Activated CD4-positive, alpha-beta T cell treated with anti-CD3 and anti-CD28 coated beads for 1 hour (primary cell): ENCODE results near the gene MAST3.
A peak's percentile ranks its signal among the peaks of the same experiment; 100 is the strongest.

Source experiments
- DNase-seq: peaks from one replicate; pipeline ENCODE4 v3.0.0-alpha.2; 2020

Gene MAST3

GRCh38 chr19:18097217-18097992 lies at the start of gene MAST3:
TSS of gene MAST3 (plus strand) at chr19:18097778. CDS start at chr19:18097793, 15 bp downstream.
- DNase-seq = peak; percentile 85

DNA sequence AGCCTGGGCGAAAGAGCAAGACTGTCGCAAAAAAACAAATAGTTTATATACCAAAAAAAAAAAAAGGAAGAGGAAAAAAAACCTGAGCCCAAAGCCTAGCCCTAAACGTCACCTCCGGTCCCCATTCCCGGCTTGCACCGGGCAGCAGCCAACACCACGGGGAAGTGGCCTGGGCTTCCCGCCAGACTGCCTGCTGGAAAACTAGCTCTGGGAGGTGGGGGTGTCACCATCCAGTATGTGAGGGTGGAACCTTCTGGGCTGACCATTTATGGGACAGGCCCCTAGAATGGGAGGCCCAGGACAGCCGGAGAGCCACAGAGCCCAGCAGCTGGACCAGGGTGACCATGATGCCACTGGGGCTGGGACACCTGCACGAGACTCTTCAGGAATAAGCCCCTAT lies 48.2 kb upstream of the MAST3 start:
- DNase-seq = no peak

DNA sequence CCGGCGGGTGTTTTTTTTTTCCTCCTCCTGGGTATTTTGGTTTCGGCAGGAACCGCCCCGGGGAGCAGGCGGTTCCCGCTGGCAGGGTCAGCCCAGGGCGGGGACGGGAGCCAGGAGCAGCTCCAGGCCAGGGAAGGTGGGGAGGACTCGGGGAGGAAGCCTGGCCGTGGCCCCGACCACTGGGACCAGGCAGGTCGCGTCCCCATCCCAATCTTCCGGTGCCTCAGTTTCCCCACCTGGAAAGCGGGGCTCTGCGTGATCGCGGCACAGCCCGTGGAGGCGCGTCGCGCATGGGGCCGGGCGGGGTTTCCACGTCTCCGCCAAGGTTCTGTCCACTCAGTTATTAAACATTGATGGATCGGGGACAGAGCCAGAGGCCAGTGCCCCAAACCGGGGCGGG lies 45.7 kb upstream of the MAST3 start:
- DNase-seq = no peak

GRCh38 chr19:18053576-18054219 lies 43.9 kb upstream of the MAST3 start:
- no peak for DNase-seq

GRCh38 chr19:18055967-18056366 lies 41.6 kb upstream of the MAST3 start:
- DNase-seq = no peak

GRCh38 chr19:18057557-18057956 lies 40.0 kb upstream of the MAST3 start:
- no peak for DNase-seq

GRCh38 chr19:18058208-18059009 lies 39.2 kb upstream of the MAST3 start:
- peak; percentile 77 for DNase-seq

DNA sequence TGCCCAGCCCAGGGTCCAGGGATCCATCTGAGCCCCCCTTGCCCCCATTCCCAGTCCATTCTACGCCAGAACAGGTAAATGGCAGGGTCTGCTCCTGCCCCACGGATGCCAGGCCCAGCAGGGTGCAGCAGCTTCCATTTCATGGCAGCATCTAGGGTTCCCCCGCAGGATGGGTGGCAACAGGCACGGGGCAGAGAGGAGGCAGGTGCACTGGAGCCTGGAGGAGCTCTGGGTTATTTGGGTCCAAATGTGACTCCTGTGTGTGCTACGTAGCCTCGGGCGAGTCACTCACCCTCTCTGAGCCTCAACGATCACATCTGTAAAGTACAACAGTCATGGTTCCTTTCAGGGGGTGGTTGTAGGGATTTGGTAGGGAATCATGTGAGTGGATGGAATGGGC lies 38.3 kb upstream of the MAST3 start:
- no peak for DNase-seq

- no peak for DNase-seq
These were observed 37.7 kb upstream of the MAST3 start for GRCh38 chr19:18059902-18060301.

- DNase-seq = no peak
These were observed 37.1 kb upstream of the MAST3 start for GRCh38 chr19:18060472-18060871.

DNA sequence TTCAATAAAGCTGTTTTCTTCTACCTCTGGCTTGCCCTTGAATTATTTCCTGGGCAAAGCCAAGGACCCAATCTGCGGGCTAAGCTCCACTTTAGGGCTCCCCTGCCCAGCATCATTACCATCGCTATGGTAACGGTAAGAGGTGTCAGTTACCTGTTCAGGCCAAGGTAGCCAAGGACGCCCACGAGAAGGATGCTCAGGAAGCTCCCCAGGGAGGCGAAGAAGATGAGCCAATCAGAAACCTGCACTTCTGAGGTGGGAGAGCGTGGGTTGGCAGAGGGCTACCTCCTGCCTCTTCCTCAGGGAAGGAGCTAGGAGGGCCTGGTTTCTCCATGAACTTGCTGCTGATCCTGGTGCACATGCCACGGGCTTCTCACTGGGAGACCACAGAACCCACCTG lies 35.5 kb upstream of the MAST3 start:
- no peak for DNase-seq

GRCh38 chr19:18063463-18063862 lies 34.1 kb upstream of the MAST3 start:
- no peak for DNase-seq

DNA sequence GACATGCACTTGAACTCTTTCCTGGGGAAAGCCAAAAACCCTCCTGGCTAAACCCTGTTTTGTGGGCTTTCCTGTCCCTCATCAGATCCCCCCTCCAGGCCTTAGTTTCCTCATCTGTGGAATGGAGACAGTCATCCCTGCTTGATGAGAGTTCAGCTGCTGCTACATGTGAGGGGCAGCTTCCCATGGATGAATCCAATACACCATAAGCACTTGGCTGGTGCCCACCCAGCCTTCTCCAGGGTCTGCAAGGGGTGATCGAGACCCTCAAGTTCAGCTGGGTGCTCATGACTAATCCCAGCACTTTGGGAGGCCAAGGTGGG lies 32.4 kb upstream of the MAST3 start:
- DNase-seq = no peak

GRCh38 chr19:18068395-18068794 lies 29.2 kb upstream of the MAST3 start:
- no peak for DNase-seq

GRCh38 chr19:18069383-18069782 lies 28.2 kb upstream of the MAST3 start:
- no peak for DNase-seq

DNA sequence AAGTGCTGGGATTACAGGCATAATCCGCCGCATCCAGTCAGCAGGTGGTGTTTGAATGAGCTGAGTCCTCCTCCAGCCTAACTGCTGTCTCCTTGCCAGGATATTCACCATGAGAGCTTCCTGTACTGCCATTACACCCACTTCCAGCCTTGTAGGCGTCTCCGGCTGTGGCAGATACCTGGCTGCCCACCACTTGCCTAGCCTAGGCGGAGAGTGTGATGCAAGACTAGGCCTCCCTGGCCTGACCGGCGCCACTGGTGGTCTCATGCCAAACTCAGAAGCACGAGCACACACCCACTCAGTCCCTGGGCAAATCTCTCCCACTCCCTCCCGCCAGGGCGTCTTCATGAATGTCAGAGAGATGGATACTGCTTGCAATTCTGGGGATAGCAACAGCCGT lies 27.4 kb upstream of the MAST3 start:
- DNase-seq = no peak

DNA sequence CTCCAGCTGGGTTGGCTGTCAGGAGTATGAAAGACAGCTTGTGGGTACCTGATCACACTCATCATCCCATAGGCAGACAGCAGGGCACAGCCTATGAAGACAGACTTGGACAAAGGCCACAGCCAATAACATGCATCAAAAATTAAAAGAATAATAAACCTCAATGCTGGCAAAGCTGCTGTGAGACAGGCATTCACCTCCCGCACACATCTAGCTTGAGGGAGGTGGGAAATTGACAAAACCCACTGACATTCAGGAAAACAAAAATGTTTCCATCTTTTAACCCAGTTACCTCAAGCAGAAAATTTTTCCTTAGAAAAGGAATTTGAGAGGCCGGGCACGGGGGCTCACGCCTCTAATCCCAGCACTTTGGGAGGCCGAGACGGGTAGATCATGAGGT lies 25.2 kb upstream of the MAST3 start:
- DNase-seq = no peak

DNA sequence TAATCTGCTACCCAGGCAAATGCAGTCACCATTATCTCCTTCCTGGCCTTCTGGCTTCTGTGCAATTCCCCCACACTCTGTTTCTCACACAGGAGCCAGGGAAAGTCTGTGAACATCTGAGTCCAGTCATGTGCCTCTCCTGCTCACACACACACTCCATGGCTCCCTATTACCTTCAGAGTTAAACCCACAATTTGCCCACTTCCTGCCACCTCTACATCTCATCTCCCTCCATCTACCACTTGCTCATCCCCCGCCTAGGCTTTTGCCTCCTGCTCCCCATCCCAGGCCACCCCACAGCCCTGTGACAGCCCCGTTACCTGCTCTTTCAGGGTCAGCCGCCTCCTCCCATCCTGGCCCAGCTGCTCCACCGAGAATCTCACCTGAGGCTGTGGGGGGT lies 24.4 kb upstream of the MAST3 start:
- no peak for DNase-seq

GRCh38 chr19:18074192-18074591 lies 23.4 kb upstream of the MAST3 start:
- DNase-seq = no peak

DNA sequence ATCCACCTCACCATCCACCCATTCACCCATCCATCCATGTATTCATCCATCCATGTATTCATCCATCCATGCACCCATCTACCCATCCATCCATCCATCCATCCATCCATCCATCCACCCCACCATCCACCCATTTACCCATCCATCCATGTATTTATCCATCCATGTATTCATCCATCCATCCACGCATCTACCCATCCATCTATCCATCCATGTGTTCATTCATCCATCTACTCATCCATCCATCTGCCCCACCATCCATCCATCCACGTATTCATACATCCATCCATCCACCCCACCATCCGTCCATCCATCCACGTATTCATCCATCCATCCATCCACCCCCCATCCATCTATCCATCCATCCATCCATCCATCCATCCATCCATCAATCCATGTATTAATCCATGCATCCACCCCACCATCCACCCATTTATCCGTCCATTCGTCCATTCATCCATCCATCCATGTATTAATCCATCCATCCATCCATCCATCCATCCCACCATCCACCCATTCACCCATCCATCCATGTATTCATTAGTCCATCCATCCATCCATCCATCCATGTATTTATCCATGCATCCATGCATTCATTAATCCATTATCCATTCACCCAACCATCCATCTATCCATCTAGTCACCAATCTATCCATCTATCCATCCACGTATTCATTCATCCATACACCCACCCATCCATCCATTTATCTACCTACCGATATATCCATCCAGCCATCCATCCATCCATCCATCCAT lies 13.5 kb upstream of the MAST3 start:
- DNase-seq = no peak

DNA sequence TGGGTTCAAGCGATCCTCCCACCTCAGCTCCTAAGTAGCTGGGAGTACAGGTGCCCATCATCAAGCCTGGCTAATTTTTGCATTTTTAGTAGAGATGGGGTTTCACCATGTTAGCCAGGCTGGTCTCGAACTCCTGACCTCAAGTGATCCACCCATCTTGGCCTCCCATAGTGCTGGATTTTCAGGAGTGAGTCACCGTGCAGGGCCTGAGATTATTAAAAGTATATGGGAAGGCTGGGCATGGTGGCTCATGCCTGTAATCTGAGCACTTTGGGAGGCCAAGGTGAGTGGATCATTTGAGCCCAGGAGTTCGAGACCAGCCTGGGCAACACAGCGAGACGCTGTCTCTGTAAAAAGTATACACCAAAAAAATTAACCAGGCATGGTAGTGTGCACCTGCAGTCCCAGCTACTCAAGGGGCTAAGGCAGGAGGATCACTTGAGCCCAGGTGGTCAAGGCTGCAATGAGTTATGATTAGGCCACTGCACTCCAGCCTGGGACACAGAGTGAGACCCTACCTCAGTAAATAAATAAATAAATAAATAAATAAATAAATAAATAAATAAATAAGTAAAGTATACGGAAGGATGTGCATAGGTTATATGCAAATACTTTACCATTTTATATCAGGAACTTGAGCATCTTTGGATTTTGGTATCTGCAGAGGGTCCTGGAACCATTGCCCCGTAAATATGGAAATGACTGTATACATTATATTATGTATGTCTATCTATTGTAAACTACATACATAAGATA lies 11.7 kb upstream of the MAST3 start:
- DNase-seq = no peak

DNA sequence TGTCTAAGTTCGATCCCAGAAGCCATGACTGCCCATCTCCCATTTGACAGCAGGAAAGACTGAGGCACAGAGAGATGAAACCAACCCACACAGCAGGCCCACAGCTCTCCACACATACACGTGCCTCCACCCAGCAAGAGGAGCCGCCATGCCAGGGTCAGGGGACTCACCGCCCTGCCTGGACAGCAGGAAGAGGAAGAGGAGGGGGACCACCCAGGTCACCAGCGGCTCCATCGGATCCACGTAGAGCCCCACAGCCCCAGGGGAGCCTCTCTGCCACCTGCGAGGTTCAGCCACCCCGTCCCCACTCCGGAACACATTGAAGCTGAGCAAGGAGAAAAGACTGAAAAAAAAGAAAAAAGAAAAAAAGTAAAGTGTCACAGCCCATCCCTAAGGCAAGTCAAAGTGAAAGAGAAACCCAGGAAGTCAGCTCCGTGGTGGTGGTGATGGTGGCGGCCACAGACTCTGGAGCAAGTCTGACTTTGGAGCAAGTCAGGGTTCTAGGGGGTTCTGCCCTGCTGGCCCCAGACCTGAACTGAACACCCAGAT lies 10.9 kb upstream of the MAST3 start, which contains the start of gene IL12RB1:
IL12RB1 (minus strand) TSS at position 345 of the 549 bp plus-strand sequence; CDS start at position 234, 111 bp downstream.
- no peak for DNase-seq
